ENCODE measurements around the gene ZNF497. TPM values are rescaled to one million over a fixed set of nuclear protein-coding genes. Genes with fewer than 3 reads are reported as not detected.

Gene ZNF497
- total and polyA plus RNA-seq, 2 experiments from 2014 or later = 1.6 to 4.3 TPM

DNA sequence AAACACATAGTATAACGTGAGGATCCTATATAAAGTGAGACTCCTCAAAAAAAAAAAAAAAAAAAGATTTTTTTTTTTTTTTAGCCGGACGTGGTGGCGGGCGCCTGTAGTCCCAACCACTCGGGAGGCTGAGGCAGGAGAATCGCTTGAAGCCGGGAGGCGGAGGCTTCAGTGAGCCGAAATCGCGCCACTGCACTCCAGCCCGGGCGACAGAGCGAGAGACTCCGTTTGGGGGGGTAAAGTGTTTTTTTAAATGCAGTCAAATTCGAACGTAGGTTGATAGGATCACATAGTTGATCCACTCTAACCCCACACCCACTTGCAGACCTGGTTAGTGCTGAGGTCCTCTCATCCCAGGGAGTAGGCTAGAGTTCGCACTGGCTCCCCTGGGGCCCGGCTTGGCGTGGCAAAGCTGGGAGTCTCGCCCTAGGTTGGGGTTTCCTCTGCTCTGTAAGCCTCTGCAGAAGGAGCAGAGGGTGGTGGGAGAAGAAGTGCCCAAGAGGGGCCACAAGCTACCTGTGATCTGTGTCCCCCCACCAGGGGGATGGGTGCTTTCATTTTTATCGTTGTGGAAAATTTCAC, 39.4 kb upstream of the ZNF497 start:
- H2AFZ ChIP-seq = peak overlapping the region; percentile 12
- no peak for DNase-seq (ENCODE audit: low spot score)
- H3K4me2 ChIP-seq = peak overlapping the region; percentile 80
- peaks cover 5% of the 10 kb centered on the region for H3K27me3 ChIP-seq
- peaks cover 10% of the 10 kb centered on the region for H3K4me1 ChIP-seq (ENCODE audit: insufficient read depth)
- H3K27ac ChIP-seq = peak overlapping the region; percentile 59
- H3K4me3 ChIP-seq = peak overlapping the region; percentile 41
- H3K9me2 ChIP-seq (replicated peaks; ENCODE audit: insufficient read depth) = no peaks in the 10 kb centered on the region
- H3K9me3 ChIP-seq (ENCODE audit: low read depth) = no peaks in the 10 kb centered on the region
- no peaks in the 10 kb centered on the region for H4K20me1 ChIP-seq (ENCODE audit: insufficient read depth, poor library complexity, severe bottlenecking)
- H3K36me3 ChIP-seq (replicated peaks; ENCODE audit: insufficient read depth, low read depth) = no peaks in the 10 kb centered on the region
- H3K79me2 ChIP-seq = peaks cover 17% of the 10 kb centered on the region
- 25% methylated on average over 22 of the region's 23 CpGs for WGBS (ENCODE audit: low lambda C conversion rate, missing lambda C conversion rate)
- no peak for TF ChIP-seq EZH2phosphoT487 (IDR thresholded peaks at IDR 0.05; ENCODE audit: low read depth, severe bottlenecking, unreplicated experiment)
- TF ChIP-seq EZH2 (IDR thresholded peaks at IDR 0.05; ENCODE audit: borderline replicate concordance) = no peak

DNA sequence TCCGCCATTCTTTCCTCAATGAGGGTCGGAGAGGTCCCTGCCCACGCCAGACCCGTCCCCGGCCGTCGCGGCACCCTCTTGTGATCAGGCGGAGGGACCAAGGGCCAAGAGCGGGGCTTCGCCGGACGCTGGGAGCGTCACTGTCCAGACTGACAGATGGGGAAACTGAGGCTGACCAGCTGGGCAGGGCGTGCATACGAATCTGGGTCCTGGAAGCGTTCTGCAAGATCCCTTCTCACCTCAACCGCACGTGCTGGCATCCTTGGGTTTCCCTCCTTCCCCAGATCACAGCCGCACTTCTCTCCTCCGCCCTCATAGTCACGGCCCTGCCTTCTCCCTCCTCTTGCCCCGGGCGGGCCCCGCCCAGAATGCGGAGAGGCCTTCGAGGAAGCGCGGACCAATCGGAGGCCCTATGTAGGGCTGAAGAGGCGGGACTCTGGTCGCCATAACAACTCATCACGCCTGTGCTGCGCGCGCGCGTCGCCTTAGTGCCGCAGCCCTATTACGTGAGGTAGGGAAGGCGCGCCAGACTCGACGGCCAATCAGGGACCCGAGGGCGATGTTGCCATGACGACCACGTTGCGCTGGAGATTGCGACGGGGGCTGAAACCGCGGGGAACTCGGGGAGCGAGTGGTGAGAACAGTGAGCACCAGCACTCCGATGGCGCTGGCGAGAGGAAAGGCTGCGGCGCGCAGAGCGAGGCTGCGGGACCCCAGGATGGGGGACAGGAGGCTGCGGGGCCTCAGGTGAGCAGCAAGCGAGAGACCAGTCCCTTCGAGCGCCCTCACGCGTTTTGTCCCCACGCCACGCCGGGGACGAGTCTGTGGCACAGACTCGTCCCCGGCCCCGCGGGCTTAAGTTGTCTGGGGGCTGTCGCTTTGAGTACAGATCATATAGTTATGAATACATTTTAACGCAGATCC, 38.6 kb upstream of the ZNF497 start:
- TF ChIP-seq EZH2phosphoT487 (IDR thresholded peaks at IDR 0.05; ENCODE audit: low read depth, severe bottlenecking, unreplicated experiment) = no peak
- TF ChIP-seq CTCF (IDR thresholded peaks at IDR 0.05; ENCODE audit: poor library complexity) = peak; percentile 13
- Histone ChIP-seq H3K4me2 (peak overlapping the region; percentile 81), H3K4me1 (ENCODE audit: insufficient read depth) (peaks cover 9% of the 10 kb centered on the region), H3K79me2 (peaks cover 13% of the 10 kb centered on the region), H2AFZ (peak overlapping the region; percentile 27), H3K36me3 (replicated peaks; ENCODE audit: insufficient read depth, low read depth) (no peaks in the 10 kb centered on the region), H3K27ac (peak overlapping the region; percentile 59), H3K9me3 (ENCODE audit: low read depth) (no peaks in the 10 kb centered on the region), H3K9me2 (replicated peaks; ENCODE audit: insufficient read depth) (no peaks in the 10 kb centered on the region), H4K20me1 (ENCODE audit: insufficient read depth, poor library complexity, severe bottlenecking) (no peaks in the 10 kb centered on the region), H3K4me3 (peak overlapping the region; percentile 41), H3K27me3 (peaks cover 8% of the 10 kb centered on the region)
- WGBS (ENCODE audit: low lambda C conversion rate, missing lambda C conversion rate) = 5% methylated on average over 77 of the region's 80 CpGs
- DNase-seq (ENCODE audit: low spot score) = peak; percentile 100

GRCh38 chr19:58400316-58400915, 37.9 kb upstream of the ZNF497 start:
- no peak for TF ChIP-seq EZH2 (IDR thresholded peaks at IDR 0.05; ENCODE audit: borderline replicate concordance)
- no peak for TF ChIP-seq CTCF (IDR thresholded peaks at IDR 0.05; ENCODE audit: poor library complexity)
- no peak for TF ChIP-seq EZH2phosphoT487 (IDR thresholded peaks at IDR 0.05; ENCODE audit: low read depth, severe bottlenecking, unreplicated experiment)
- no peaks in the 10 kb centered on the region for H3K9me3 ChIP-seq (ENCODE audit: low read depth)
- H3K4me2 ChIP-seq = peak overlapping the region; percentile 81
- H3K27me3 ChIP-seq = peaks cover 8% of the 10 kb centered on the region
- H3K4me1 ChIP-seq (ENCODE audit: insufficient read depth) = peaks cover 14% of the 10 kb centered on the region
- H3K79me2 ChIP-seq = peaks cover 13% of the 10 kb centered on the region
- no peaks in the 10 kb centered on the region for H3K9me2 ChIP-seq (replicated peaks; ENCODE audit: insufficient read depth)
- no peaks in the 10 kb centered on the region for H3K36me3 ChIP-seq (replicated peaks; ENCODE audit: insufficient read depth, low read depth)
- no peak overlapping the region for H3K27ac ChIP-seq
- no peak for DNase-seq (ENCODE audit: low spot score)
- H3K4me3 ChIP-seq = no peak overlapping the region
- peak overlapping the region; percentile 27 for H2AFZ ChIP-seq
- 85% methylated on average over 18 of the region's 18 CpGs for WGBS (ENCODE audit: low lambda C conversion rate, missing lambda C conversion rate)
- H4K20me1 ChIP-seq (ENCODE audit: insufficient read depth, poor library complexity, severe bottlenecking) = no peaks in the 10 kb centered on the region

All from hepatocyte (in vitro differentiated cells).